ENCODE data around the gene PDGFD. TPM values are rescaled to one million over a fixed set of nuclear protein-coding genes. Genes with fewer than 3 reads are reported as not detected.

PDGFD gene
- total RNA-seq, 4 donors from 2014 or later = 26.0 to 72.4 (median 29.6) TPM

DNA sequence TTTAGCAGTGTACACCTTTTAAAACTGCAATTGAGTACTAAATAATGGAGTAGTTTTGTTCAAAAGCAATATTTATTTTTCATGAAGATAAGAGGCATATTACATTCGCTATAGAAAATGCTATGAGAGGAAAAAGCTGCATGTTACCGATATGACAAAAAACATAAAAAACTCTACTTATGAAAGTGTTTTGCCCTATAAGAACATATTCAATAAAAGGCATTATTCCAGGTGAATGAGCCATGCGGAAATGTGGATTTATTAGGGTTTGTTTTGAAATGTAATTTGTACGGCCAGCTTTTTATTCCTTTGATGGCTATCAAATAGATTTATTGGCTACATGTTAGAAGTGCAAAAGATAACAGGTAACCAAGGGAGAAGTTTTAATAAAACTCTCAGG is 256.8 kb downstream of the PDGFD start:
- H3K27me3 ChIP-seq = no peaks in the 10 kb centered on the region
- H3K4me3 ChIP-seq = no peak overlapping the region
- H3K27ac ChIP-seq = no peak overlapping the region
- TF ChIP-seq, protein P1, sequence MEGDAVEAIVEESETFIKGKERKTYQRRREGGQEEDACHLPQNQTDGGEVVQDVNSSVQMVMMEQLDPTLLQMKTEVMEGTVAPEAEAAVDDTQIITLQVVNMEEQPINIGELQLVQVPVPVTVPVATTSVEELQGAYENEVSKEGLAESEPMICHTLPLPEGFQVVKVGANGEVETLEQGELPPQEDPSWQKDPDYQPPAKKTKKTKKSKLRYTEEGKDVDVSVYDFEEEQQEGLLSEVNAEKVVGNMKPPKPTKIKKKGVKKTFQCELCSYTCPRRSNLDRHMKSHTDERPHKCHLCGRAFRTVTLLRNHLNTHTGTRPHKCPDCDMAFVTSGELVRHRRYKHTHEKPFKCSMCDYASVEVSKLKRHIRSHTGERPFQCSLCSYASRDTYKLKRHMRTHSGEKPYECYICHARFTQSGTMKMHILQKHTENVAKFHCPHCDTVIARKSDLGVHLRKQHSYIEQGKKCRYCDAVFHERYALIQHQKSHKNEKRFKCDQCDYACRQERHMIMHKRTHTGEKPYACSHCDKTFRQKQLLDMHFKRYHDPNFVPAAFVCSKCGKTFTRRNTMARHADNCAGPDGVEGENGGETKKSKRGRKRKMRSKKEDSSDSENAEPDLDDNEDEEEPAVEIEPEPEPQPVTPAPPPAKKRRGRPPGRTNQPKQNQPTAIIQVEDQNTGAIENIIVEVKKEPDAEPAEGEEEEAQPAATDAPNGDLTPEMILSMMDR (IDR thresholded peaks at IDR 0.05) = no peak
- TF ChIP-seq EP300 (IDR thresholded peaks at IDR 0.05) (no peak), POLR2A (IDR thresholded peaks at IDR 0.05) (no peak)
- peaks cover 0 to 2% (median 0%) of the 10 kb centered on the region in 4 donors for H3K9me3 ChIP-seq
- peaks cover 0 to 5% (median 0%) of the 10 kb centered on the region in 3 donors for H3K36me3 ChIP-seq
- H3K4me1 ChIP-seq = peaks cover 0 to 7% (median 0%) of the 10 kb centered on the region in 4 donors
- WGBS, 2 donors = 82 to 88% methylated on average over 4 of the region's 4 CpGs
- no peak for DNase-seq (ENCODE audit: low spot score in 2 of 2)

DNA sequence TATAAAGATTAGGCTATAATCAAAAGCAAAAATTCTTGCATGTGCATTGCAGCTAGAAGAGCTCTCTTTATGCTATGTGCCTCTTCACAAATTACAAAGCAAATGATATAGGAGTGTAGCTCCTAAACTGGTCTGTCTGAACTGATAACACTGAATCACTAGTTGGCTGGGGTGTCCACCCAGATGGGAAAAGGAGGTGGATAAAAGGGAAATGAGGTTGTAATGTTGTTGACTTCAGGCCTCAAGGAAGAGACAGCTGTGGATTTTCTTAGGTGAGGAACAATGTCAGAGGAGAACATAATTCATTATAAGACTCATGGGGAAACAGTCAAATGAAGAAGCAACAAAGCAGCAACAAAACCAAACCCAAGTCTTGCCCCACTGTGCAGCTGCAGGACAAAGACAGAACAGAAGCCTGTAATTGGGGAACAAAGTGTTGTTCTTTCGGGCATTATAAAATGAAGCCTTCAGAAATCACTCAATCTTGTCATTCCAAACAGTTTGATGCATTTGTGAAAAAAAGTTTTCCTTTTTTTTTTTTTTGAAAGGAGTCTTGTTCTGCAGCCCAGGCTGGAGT is 257.6 kb downstream of the PDGFD start:
- Histone ChIP-seq H3K9me3 (no peaks in the 10 kb centered on the region), H3K36me3 (peaks cover 0 to 5% (median 0%) of the 10 kb centered on the region in 3 donors), H3K4me3 (no peak overlapping the region), H3K4me1 (peaks cover 0 to 7% (median 0%) of the 10 kb centered on the region in 4 donors), H3K27ac (no peak overlapping the region), H3K27me3 (no peaks in the 10 kb centered on the region)
- TF ChIP-seq, protein P1 (IDR thresholded peaks at IDR 0.05) = no peak
- TF ChIP-seq EP300 (IDR thresholded peaks at IDR 0.05) (no peak), POLR2A (IDR thresholded peaks at IDR 0.05) (no peak)
- WGBS, 2 donors = 58 to 69% methylated on average over 1 of the region's 1 CpG
- DNase-seq (ENCODE audit: low spot score in 2 of 2) = no peak

DNA sequence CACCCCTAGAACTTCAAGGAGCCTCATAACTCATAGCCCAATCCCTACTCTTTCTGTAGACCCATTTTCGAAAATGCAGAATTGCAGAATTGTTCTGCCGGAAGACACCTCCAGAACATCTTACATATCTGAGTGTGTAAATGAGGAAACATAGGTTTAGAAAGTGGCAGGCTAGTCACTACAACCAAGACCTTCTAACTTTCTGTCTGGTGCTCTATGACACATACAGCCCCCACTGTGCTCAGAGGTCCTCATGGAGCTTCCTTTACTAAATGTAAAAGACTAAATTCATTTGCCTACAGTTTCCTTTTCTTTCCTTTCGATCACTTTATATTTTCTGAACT is 259.7 kb downstream of the PDGFD start:
- Histone ChIP-seq H3K4me3 (no peak overlapping the region), H3K4me1 (peaks cover 0 to 7% (median 0%) of the 10 kb centered on the region in 4 donors), H3K27ac (no peak overlapping the region), H3K27me3 (no peaks in the 10 kb centered on the region), H3K9me3 (no peaks in the 10 kb centered on the region), H3K36me3 (peaks cover 0 to under 1% (median 0%) of the 10 kb centered on the region in 3 donors)
- no peak for TF ChIP-seq EP300 (IDR thresholded peaks at IDR 0.05)
- TF ChIP-seq POLR2A (IDR thresholded peaks at IDR 0.05) = no peak
- TF ChIP-seq, protein P1 (IDR thresholded peaks at IDR 0.05) = no peak
- DNase-seq (ENCODE audit: low spot score in 2 of 2) = no peak
- WGBS, 2 donors = 83 to 94% methylated on average over 3 of the region's 3 CpGs

DNA sequence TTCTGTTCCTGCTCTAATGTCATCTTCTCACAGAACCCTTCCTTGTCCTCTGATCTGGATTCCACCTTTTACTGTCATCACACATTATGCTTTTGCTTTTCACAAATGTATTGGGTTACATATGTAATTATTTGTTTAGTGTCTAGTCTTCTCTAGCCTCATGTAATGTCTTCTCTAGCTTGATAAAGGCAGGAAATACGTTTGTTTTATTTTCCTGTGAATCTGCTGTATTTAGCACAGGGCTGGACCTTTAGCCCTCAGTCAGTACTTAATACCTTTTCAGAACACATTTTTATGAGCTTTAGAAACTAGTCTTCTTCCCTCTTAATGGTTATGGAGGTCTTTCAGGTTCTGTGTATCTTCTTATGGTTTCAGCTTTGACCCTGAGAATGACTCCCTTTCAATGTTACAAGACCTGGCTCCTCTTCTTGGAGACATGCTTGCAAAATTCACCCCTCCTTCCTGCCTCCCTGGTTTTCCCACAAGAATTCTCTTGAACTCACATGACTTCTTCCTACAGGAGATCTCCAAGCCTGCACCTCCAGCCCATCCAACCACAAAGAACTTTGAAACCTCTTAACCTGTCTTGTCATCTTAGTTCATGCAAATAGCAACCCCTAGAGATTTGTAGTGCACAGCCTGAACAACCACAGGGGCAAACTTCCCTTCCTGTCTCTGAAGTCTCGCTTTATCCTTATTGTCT is 260.2 kb downstream of the PDGFD start:
- Histone ChIP-seq H3K27me3 (no peaks in the 10 kb centered on the region), H3K9me3 (no peaks in the 10 kb centered on the region), H3K36me3 (no peaks in the 10 kb centered on the region), H3K27ac (no peak overlapping the region), H3K4me3 (no peak overlapping the region), H3K4me1 (peaks cover 0 to 7% (median 0%) of the 10 kb centered on the region in 4 donors)
- TF ChIP-seq EP300 (IDR thresholded peaks at IDR 0.05) (no peak), POLR2A (IDR thresholded peaks at IDR 0.05) (no peak)
- TF ChIP-seq, protein P1 (IDR thresholded peaks at IDR 0.05) = no peak
- no peak for DNase-seq (ENCODE audit: low spot score in 2 of 2)
- WGBS, 2 donors = 71 to 72% methylated on average over 2 of the region's 2 CpGs

DNA sequence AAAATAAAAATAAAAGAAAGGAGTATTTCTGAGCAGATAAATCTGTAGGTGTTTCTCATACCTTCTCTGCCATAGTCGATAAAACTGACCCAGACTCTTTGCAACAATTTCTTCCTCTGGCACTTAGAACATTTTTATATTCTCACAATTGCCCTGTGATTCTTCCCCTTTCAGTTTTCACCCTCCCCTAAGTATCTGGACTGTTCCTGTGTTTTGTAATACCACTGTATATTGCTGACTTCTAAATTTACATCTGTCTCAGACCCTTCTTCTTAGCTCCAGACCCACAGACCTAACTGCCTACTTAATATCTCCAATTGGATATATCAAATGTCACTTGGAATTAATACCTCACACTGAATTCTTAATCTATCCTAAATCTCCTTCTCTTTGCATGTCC is 261.0 kb downstream of the PDGFD start:
- peaks cover 0 to 7% (median 0%) of the 10 kb centered on the region in 4 donors for H3K4me1 ChIP-seq
- TF ChIP-seq, protein P1 (IDR thresholded peaks at IDR 0.05) = no peak
- TF ChIP-seq EP300 (IDR thresholded peaks at IDR 0.05) (no peak), POLR2A (IDR thresholded peaks at IDR 0.05) (no peak)
- no peaks in the 10 kb centered on the region for H3K27me3 ChIP-seq
- H3K36me3 ChIP-seq = no peaks in the 10 kb centered on the region
- WGBS, 2 donors = 77 to 79% methylated on average over 1 of the region's 1 CpG
- no peak for DNase-seq (ENCODE audit: low spot score in 2 of 2)
- no peaks in the 10 kb centered on the region for H3K9me3 ChIP-seq
- no peak overlapping the region for H3K4me3 ChIP-seq
- no peak overlapping the region for H3K27ac ChIP-seq

Measured in tibial nerve (tissue), 4 donors.